ENCODE data around the gene CYP24A1. TPM values are rescaled to one million over a fixed set of nuclear protein-coding genes. Genes with fewer than 3 reads are reported as not detected.

The CYP24A1 gene
- total and polyA plus RNA-seq, 4 experiments from 2014 or later: 0.59 to 3.7 (median 2.0) TPM

- Mint-ChIP-seq H3K9me3 (no peaks in the 10 kb centered on the region), H3K27ac (peak overlapping the region in 1 of 7 donors; percentile 43), H3K27me3 (peaks cover under 1 to 6% of the 10 kb centered on the region in 2 donors), H3K4me1 (peaks cover 0 to 5% (median 0%) of the 10 kb centered on the region in 4 donors), H3K36me3 (no peaks in the 10 kb centered on the region), H3K4me3 (no peak overlapping the region)
- Histone ChIP-seq H3K27ac (ENCODE audit: low read depth, low read length) (no peak overlapping the region), H3K27me3 (ENCODE audit: insufficient read depth, low read length) (no peaks in the 10 kb centered on the region), H3K36me3 (ENCODE audit: insufficient read depth, low read length) (no peaks in the 10 kb centered on the region), H3K4me1 (ENCODE audit: insufficient read depth, low read length) (no peaks in the 10 kb centered on the region), H3K4me3 (ENCODE audit: low read length in 2 of 2) (no peak overlapping the region), H3K9me3 (ENCODE audit: control insufficient read depth in 1 of 2, low read length in 2 of 2) (no peaks in the 10 kb centered on the region)
- ChIA-PET CTCF (ENCODE audit: partially characterized antibody) (interaction anchor here (1.1 kb wide), 1 partner anchor 92 kb away, joined by 4 read pairs; no protein-coding TSS in a partner anchor), POLR2A (ENCODE audit: partially characterized antibody) (no interaction called here)
- intact Hi-C loops (cut with micrococcal nuclease): loop anchor here (5.0 to 10.0 kb wide), 3 partner anchors 251 to 1883 kb away; no protein-coding TSS in a partner anchor
- DNase-seq: no peak
These were observed 22.0 kb upstream of the CYP24A1 start for GRCh38 chr20:54195483-54196472.

GRCh38 chr20:54194724-54195438 is 21.1 kb upstream of the CYP24A1 start:
- intact Hi-C loops (cut with micrococcal nuclease): loop anchor here (5.0 to 10.0 kb wide), 3 partner anchors 250 to 1883 kb away; no protein-coding TSS in a partner anchor
- CTCF ChIA-PET (ENCODE audit: partially characterized antibody): no interaction called here
- no peaks in the 10 kb centered on the region for H3K36me3 Mint-ChIP-seq
- Histone ChIP-seq H3K9me3 (ENCODE audit: control insufficient read depth in 1 of 2, low read length in 2 of 2) (no peaks in the 10 kb centered on the region), H3K27me3 (ENCODE audit: insufficient read depth, low read length) (no peaks in the 10 kb centered on the region), H3K4me1 (ENCODE audit: insufficient read depth, low read length) (no peaks in the 10 kb centered on the region), H3K36me3 (ENCODE audit: insufficient read depth, low read length) (no peaks in the 10 kb centered on the region), H3K4me3 (ENCODE audit: low read length in 2 of 2) (no peak overlapping the region), H3K27ac (ENCODE audit: low read depth, low read length) (no peak overlapping the region)
- DNase-seq: no peak
- H3K9me3 Mint-ChIP-seq: no peaks in the 10 kb centered on the region
- H3K27ac Mint-ChIP-seq: no peak overlapping the region
- H3K27me3 Mint-ChIP-seq: peaks cover 1 to 6% of the 10 kb centered on the region in 2 donors
- peaks cover 0 to 5% (median 0%) of the 10 kb centered on the region in 4 donors for H3K4me1 Mint-ChIP-seq
- no peak overlapping the region for H3K4me3 Mint-ChIP-seq
- POLR2A ChIA-PET (ENCODE audit: partially characterized antibody): no interaction called here

GRCh38 chr20:54193817-54194216 is 20.0 kb upstream of the CYP24A1 start:
- ChIA-PET CTCF (ENCODE audit: partially characterized antibody) (no interaction called here), POLR2A (ENCODE audit: partially characterized antibody) (no interaction called here)
- Mint-ChIP-seq H3K4me3 (no peak overlapping the region), H3K9me3 (no peaks in the 10 kb centered on the region), H3K27me3 (peaks cover 1 to 4% of the 10 kb centered on the region in 2 donors), H3K4me1 (no peaks in the 10 kb centered on the region), H3K27ac (no peak overlapping the region), H3K36me3 (no peaks in the 10 kb centered on the region)
- Histone ChIP-seq H3K4me1 (ENCODE audit: insufficient read depth, low read length) (no peaks in the 10 kb centered on the region), H3K27ac (ENCODE audit: low read depth, low read length) (no peak overlapping the region), H3K4me3 (ENCODE audit: low read length in 2 of 2) (no peak overlapping the region), H3K27me3 (ENCODE audit: insufficient read depth, low read length) (no peaks in the 10 kb centered on the region), H3K36me3 (ENCODE audit: insufficient read depth, low read length) (no peaks in the 10 kb centered on the region), H3K9me3 (ENCODE audit: control insufficient read depth in 1 of 2, low read length in 2 of 2) (no peaks in the 10 kb centered on the region)
- no peak for DNase-seq
- intact Hi-C loops (cut with micrococcal nuclease): loop anchor here (10.0 kb wide), 1 partner anchor 249 kb away; no protein-coding TSS in a partner anchor

- no peak for DNase-seq
- no peaks in the 10 kb centered on the region for H3K36me3 Mint-ChIP-seq
- peaks cover 6 to 15% of the 10 kb centered on the region in 2 donors for H3K27me3 Mint-ChIP-seq
- intact Hi-C loops (cut with micrococcal nuclease): loop anchor here (10.0 kb wide), 1 partner anchor 245 kb away; no protein-coding TSS in a partner anchor
- H3K27ac Mint-ChIP-seq: no peak overlapping the region
- no peaks in the 10 kb centered on the region for H3K4me1 Mint-ChIP-seq
- no peaks in the 10 kb centered on the region for H3K4me1 ChIP-seq (ENCODE audit: insufficient read depth, low read length)
- H3K36me3 ChIP-seq (ENCODE audit: insufficient read depth, low read length): no peaks in the 10 kb centered on the region
- H3K27me3 ChIP-seq (ENCODE audit: insufficient read depth, low read length): no peaks in the 10 kb centered on the region
- ChIA-PET POLR2A (ENCODE audit: partially characterized antibody) (no interaction called here), CTCF (ENCODE audit: partially characterized antibody) (interaction anchor here (1.2 kb wide), 1 partner anchor 9 kb away, joined by 4 read pairs; no protein-coding TSS in a partner anchor)
- no peak overlapping the region for H3K27ac ChIP-seq (ENCODE audit: low read depth, low read length)
- no peaks in the 10 kb centered on the region for H3K9me3 Mint-ChIP-seq
- no peak overlapping the region for H3K4me3 Mint-ChIP-seq
- H3K4me3 ChIP-seq (ENCODE audit: low read length in 2 of 2): no peak overlapping the region
- H3K9me3 ChIP-seq (ENCODE audit: control insufficient read depth in 1 of 2, low read length in 2 of 2): no peaks in the 10 kb centered on the region
These were observed 16.4 kb upstream of the CYP24A1 start for GRCh38 chr20:54190217-54190616.

- POLR2A ChIA-PET (ENCODE audit: partially characterized antibody): no interaction called here
- Mint-ChIP-seq H3K27me3 (peaks cover 9 to 20% of the 10 kb centered on the region in 2 donors), H3K4me3 (no peak overlapping the region), H3K27ac (no peak overlapping the region), H3K36me3 (no peaks in the 10 kb centered on the region), H3K4me1 (no peaks in the 10 kb centered on the region), H3K9me3 (no peaks in the 10 kb centered on the region)
- Histone ChIP-seq H3K9me3 (ENCODE audit: control insufficient read depth in 1 of 2, low read length in 2 of 2) (no peaks in the 10 kb centered on the region), H3K4me3 (ENCODE audit: low read length in 2 of 2) (no peak overlapping the region), H3K27ac (ENCODE audit: low read depth, low read length) (no peak overlapping the region), H3K4me1 (ENCODE audit: insufficient read depth, low read length) (no peaks in the 10 kb centered on the region), H3K36me3 (ENCODE audit: insufficient read depth, low read length) (no peaks in the 10 kb centered on the region), H3K27me3 (ENCODE audit: insufficient read depth, low read length) (no peaks in the 10 kb centered on the region)
- CTCF ChIA-PET (ENCODE audit: partially characterized antibody): no interaction called here
- no peak for DNase-seq
- intact Hi-C loops (cut with micrococcal nuclease): loop anchor here (10.0 kb wide), 1 partner anchor 245 kb away; no protein-coding TSS in a partner anchor
These were observed 15.8 kb upstream of the CYP24A1 start for GRCh38 chr20:54189630-54190029.

GRCh38 chr20:54188132-54188849 is 14.5 kb upstream of the CYP24A1 start:
- no peak overlapping the region for H3K4me3 ChIP-seq (ENCODE audit: low read length in 2 of 2)
- no peaks in the 10 kb centered on the region for H3K27me3 ChIP-seq (ENCODE audit: insufficient read depth, low read length)
- intact Hi-C loops (cut with micrococcal nuclease): no loop called here
- no peak overlapping the region for H3K4me3 Mint-ChIP-seq
- peaks cover 10 to 17% of the 10 kb centered on the region in 2 donors for H3K27me3 Mint-ChIP-seq
- H3K27ac Mint-ChIP-seq: no peak overlapping the region
- no peaks in the 10 kb centered on the region for H3K36me3 ChIP-seq (ENCODE audit: insufficient read depth, low read length)
- H3K9me3 Mint-ChIP-seq: no peaks in the 10 kb centered on the region
- H3K9me3 ChIP-seq (ENCODE audit: control insufficient read depth in 1 of 2, low read length in 2 of 2): no peaks in the 10 kb centered on the region
- H3K4me1 ChIP-seq (ENCODE audit: insufficient read depth, low read length): no peaks in the 10 kb centered on the region
- ChIA-PET POLR2A (ENCODE audit: partially characterized antibody) (interaction anchor here (0.7 kb wide), 1 partner anchor 138 kb away, joined by 3 read pairs; no protein-coding TSS in a partner anchor), CTCF (ENCODE audit: partially characterized antibody) (no interaction called here)
- no peak overlapping the region for H3K27ac ChIP-seq (ENCODE audit: low read depth, low read length)
- no peak for DNase-seq
- H3K36me3 Mint-ChIP-seq: no peaks in the 10 kb centered on the region
- H3K4me1 Mint-ChIP-seq: no peaks in the 10 kb centered on the region
